Stomach (tissue), 9 donors: Measurements from ENCODE around the gene DENND2A. TPM values are rescaled to one million over a fixed set of nuclear protein-coding genes. Genes with fewer than 3 reads are reported as not detected.
A peak's percentile ranks its signal among the peaks of the same experiment; 100 is the strongest.

ENCODE experiments used
- DNase-seq, 2 donors: peaks; one replicate each; pipeline versions ENCODE4 v3.0.0 to v3.0.0-alpha.2; 2013 to 2019
- H3K27ac ChIP-seq, 5 donors: fragments of 200-600 bp in 4 of 5; sonication (generic) in 4 of 5; one replicate each; pipeline ENCODE4 v1.5.1; 2013 to 2019; ENCODE audit warnings: mild to moderate bottlenecking in 1 of 5, moderate library complexity in 1 of 5
- H3K27me3 ChIP-seq, 3 donors: fragments of 200-600 bp; sonication (generic); one replicate each; pipeline ENCODE4 v1.5.1; 2017 to 2019; ENCODE audit warnings: mixed run types in 1 of 3
- H3K36me3 ChIP-seq, 4 donors: fragments of 200-600 bp; sonication (generic); 1 replicate in 3 of 4; 2 replicates in 1 of 4; pipeline ENCODE4 v1.5.1; 2016 to 2019
- H3K4me1 ChIP-seq, 4 donors: fragments of 200-600 bp; sonication (generic); one replicate each; pipeline ENCODE4 v1.5.1; 2016 to 2019
- H3K4me3 ChIP-seq, 4 donors: fragments of 200-600 bp; sonication (generic) in 3 of 4; one replicate each; pipeline ENCODE4 v1.5.1; 2016 to 2019; ENCODE audit warnings: mild to moderate bottlenecking in 1 of 4
- H3K9me3 ChIP-seq, 4 donors: fragments of 200-600 bp; sonication (generic); one replicate each; pipeline ENCODE4 v1.5.1; 2016 to 2019
- CTCF ChIP-seq, 7 experiments: fragments of 450-650 bp in 4 of 7; fragments of 200-600 bp in 3 of 7; sonication (generic) in 3 of 7; IDR thresholded peaks; one replicate each; pipeline ENCODE4 v1.5.1; 2016 to 2019; ENCODE audit warnings: antibody characterized with exemption in 7 of 7, control low read depth in 2 of 7, mild to moderate bottlenecking in 1 of 7
- EP300 ChIP-seq: sonication (generic); formaldehyde crosslinking; IDR thresholded peaks from one replicate; pipeline ENCODE4 v1.6.1; 2017; ENCODE audit warnings: antibody characterized with exemption
- POLR2A ChIP-seq, 4 donors: fragments of 450-650 bp; IDR thresholded peaks; one replicate each; pipeline ENCODE4 v1.6.1; 2016; ENCODE audit warnings: antibody characterized with exemption in 4 of 4, control low read depth in 2 of 4, mild to moderate bottlenecking in 1 of 4, moderate library complexity in 1 of 4
- POLR2AphosphoS5 ChIP-seq, 3 donors: sonication (generic); formaldehyde crosslinking; IDR thresholded peaks; one replicate each; pipeline ENCODE4 v1.6.1; 2016; ENCODE audit warnings: antibody characterized with exemption in 3 of 3
- WGBS, 5 donors: extraction: QIAGEN DNeasy Blood & Tissue Kit in 3 of 5; methylation state at CpG; one replicate each; pipeline versions ENCODE4 v1.1.5 to v1.1.7; 2013 to 2018; 5-methylcytosine and 5-hydroxymethylcytosine counted together
- intact Hi-C: fragments of 100-400 bp; cut with DNase I; formaldehyde crosslinking; loops from one replicate; pipeline ENCODE4 v1.15.1; 2023; ENCODE audit warnings: low total_unique reads
- polyA plus RNA-seq, 3 donors: library from polyadenylated mRNA; stranded (reverse); fragments of 200-250 nt; gene quantifications; one replicate each; pipeline ENCODE4 v1.2.3, GENCODE V29; 2013
- total RNA-seq, 5 donors: library from RNA; depleted of rRNA; stranded (reverse); fragments of >200 nt; gene quantifications; one replicate each; pipeline versions ENCODE4 v1.1.0 to v1.2.3, GENCODE V29; 2014 to 2016
- donor health status: healthy with polysubstance abuse.
- donor health status: Bipolar disorder and iron deficiency.
- donor health status: healthy.

DENND2A gene
- total and polyA plus RNA-seq, 8 donors: 1.8 to 17.8 (median 6.5) TPM

GRCh38 chr7:140641524-140642195, 1.0 kb upstream of the DENND2A start:
- intact Hi-C loops: no loop called here
- Histone ChIP-seq H3K9me3 (no peaks in the 10 kb centered on the region), H3K27me3 (peaks cover 0 to 74% (median 22%) of the 10 kb centered on the region in 3 donors), H3K36me3 (no peaks in the 10 kb centered on the region), H3K27ac (peak overlapping the region; percentile 14 to 84 (median 81)), H3K4me1 (peaks cover 4 to 45% (median 24%) of the 10 kb centered on the region in 4 donors), H3K4me3 (peak overlapping the region in 3 of 4 donors; percentile 49 to 66 (median 58))
- DNase-seq: no peak
- WGBS, 5 donors: 59 to 72% (median 68%) methylated on average over 15 of the region's 15 CpGs
- TF ChIP-seq EP300 (no peak), CTCF (IDR thresholded peaks at IDR 0.05) (no peak), POLR2A (IDR thresholded peaks at IDR 0.05) (no peak), POLR2AphosphoS5 (IDR thresholded peaks at IDR 0.05) (no peak)

- Histone ChIP-seq H3K36me3 (no peaks in the 10 kb centered on the region), H3K27me3 (peaks cover 0 to 80% (median 22%) of the 10 kb centered on the region in 3 donors)
Measured at GRCh38 chr7:140640060-140640637, 464 bp downstream of the DENND2A start.

GRCh38 chr7:140639366-140640053, 1.1 kb downstream of the DENND2A start:
- H3K4me3 ChIP-seq: peak overlapping the region; percentile 49 to 66 (median 57)
- DNase-seq: peak in 1 of 2 donors; percentile 83
- peak overlapping the region; percentile 61 to 85 (median 81) for H3K27ac ChIP-seq
- peaks cover 0 to 80% (median 22%) of the 10 kb centered on the region in 3 donors for H3K27me3 ChIP-seq
- no peaks in the 10 kb centered on the region for H3K36me3 ChIP-seq
- peaks cover 4 to 56% (median 27%) of the 10 kb centered on the region in 4 donors for H3K4me1 ChIP-seq
- no peak for TF ChIP-seq EP300
- TF ChIP-seq CTCF (IDR thresholded peaks at IDR 0.05): no peak
- TF ChIP-seq POLR2AphosphoS5 (IDR thresholded peaks at IDR 0.05): peak in 1 of 3 donors; percentile 50
- no peak for TF ChIP-seq POLR2A (IDR thresholded peaks at IDR 0.05)
- 28 to 47% (median 35%) methylated on average over 15 of the region's 15 CpGs for WGBS, 5 donors
- H3K9me3 ChIP-seq: no peaks in the 10 kb centered on the region
- intact Hi-C loops: no loop called here

More at GRCh38 chr7:140640060-140640637, 464 bp downstream of the DENND2A start:
- DNase-seq: peak; percentile 34 to 82
- H3K27ac ChIP-seq: peak overlapping the region; percentile 61 to 85 (median 81)
- intact Hi-C loops: no loop called here
- peak overlapping the region; percentile 49 to 66 (median 57) for H3K4me3 ChIP-seq
- peaks cover 4 to 54% (median 27%) of the 10 kb centered on the region in 4 donors for H3K4me1 ChIP-seq
- TF ChIP-seq CTCF (IDR thresholded peaks at IDR 0.05): no peak
- no peak for TF ChIP-seq POLR2A (IDR thresholded peaks at IDR 0.05)
- no peak for TF ChIP-seq POLR2AphosphoS5 (IDR thresholded peaks at IDR 0.05)
- TF ChIP-seq EP300: no peak
- WGBS, 5 donors: 1 to 4% (median 2%) methylated on average over 26 to 74 of the region's 74 CpGs
- no peaks in the 10 kb centered on the region for H3K9me3 ChIP-seq

- intact Hi-C loops: no loop called here
- DNase-seq: peak in 1 of 2 donors; percentile 77
- Histone ChIP-seq H3K4me3 (peak overlapping the region in 1 of 4 donors; percentile 66), H3K27ac (peak overlapping the region in 4 of 5 donors; percentile 73 to 85 (median 82)), H3K4me1 (peaks cover 4 to 56% (median 27%) of the 10 kb centered on the region in 4 donors), H3K9me3 (no peaks in the 10 kb centered on the region), H3K27me3 (peaks cover 0 to 71% (median 22%) of the 10 kb centered on the region in 3 donors), H3K36me3 (no peaks in the 10 kb centered on the region)
- 38 to 61% (median 52%) methylated on average over 6 of the region's 6 CpGs for WGBS, 5 donors
- TF ChIP-seq POLR2AphosphoS5 (IDR thresholded peaks at IDR 0.05): peak in 1 of 3 donors; percentile 15
- no peak for TF ChIP-seq CTCF (IDR thresholded peaks at IDR 0.05)
Measured at GRCh38 chr7:140638173-140638791, 2.3 kb downstream of the DENND2A start.
